ENCODE measurements around the gene C10orf71.

DNA sequence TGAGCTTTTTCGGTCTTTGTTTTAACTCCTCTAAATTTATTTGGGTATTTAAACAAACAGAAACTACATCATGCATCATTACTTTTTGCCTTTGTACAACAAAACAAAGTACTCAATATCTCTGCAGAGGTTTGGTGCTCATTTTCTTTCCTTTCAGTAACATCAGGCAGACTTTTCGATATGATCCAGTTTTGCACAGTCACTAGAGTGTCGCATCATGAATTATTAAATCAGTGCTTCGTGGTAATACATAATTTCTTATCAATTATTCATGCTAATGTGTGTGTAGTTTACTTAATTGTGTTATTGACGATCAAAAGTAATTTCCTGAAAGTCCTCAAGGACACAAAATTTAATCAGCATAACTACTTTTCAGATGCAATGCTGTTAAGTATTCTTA lies 65.1 kb downstream of the C10orf71 start:
- TF ChIP-seq, protein P1, sequence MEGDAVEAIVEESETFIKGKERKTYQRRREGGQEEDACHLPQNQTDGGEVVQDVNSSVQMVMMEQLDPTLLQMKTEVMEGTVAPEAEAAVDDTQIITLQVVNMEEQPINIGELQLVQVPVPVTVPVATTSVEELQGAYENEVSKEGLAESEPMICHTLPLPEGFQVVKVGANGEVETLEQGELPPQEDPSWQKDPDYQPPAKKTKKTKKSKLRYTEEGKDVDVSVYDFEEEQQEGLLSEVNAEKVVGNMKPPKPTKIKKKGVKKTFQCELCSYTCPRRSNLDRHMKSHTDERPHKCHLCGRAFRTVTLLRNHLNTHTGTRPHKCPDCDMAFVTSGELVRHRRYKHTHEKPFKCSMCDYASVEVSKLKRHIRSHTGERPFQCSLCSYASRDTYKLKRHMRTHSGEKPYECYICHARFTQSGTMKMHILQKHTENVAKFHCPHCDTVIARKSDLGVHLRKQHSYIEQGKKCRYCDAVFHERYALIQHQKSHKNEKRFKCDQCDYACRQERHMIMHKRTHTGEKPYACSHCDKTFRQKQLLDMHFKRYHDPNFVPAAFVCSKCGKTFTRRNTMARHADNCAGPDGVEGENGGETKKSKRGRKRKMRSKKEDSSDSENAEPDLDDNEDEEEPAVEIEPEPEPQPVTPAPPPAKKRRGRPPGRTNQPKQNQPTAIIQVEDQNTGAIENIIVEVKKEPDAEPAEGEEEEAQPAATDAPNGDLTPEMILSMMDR (IDR thresholded peaks at IDR 0.05; ENCODE audit: low read depth, low read length, poor library complexity, severe bottlenecking) = no peak
- TF ChIP-seq EZH2phosphoT487 (IDR thresholded peaks at IDR 0.05; ENCODE audit: borderline replicate concordance, low read length) = no peak

Data from DOHH2 (cell line).